ENCODE results near the gene SLA2.

DNA sequence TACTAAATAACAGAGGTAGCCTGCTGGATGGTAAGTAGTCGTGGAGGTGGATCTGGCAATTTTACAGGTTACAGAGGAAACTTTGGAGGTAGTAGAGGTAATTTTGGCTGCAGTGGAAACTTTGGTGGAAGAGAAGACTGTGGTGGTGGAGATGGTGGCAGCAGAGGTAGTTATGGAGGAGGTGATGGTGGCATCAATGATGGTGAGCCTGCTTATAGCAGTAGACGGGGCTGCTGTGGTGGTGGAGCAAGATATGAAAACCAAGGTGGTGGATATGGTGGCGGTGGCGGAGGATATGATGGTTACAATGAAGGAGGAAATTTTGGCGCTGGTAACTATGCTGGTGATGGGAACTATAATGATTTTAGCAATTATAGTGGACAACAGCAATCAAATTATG, 25.1 kb downstream of the SLA2 start:
- TF ChIP-seq, protein P1, sequence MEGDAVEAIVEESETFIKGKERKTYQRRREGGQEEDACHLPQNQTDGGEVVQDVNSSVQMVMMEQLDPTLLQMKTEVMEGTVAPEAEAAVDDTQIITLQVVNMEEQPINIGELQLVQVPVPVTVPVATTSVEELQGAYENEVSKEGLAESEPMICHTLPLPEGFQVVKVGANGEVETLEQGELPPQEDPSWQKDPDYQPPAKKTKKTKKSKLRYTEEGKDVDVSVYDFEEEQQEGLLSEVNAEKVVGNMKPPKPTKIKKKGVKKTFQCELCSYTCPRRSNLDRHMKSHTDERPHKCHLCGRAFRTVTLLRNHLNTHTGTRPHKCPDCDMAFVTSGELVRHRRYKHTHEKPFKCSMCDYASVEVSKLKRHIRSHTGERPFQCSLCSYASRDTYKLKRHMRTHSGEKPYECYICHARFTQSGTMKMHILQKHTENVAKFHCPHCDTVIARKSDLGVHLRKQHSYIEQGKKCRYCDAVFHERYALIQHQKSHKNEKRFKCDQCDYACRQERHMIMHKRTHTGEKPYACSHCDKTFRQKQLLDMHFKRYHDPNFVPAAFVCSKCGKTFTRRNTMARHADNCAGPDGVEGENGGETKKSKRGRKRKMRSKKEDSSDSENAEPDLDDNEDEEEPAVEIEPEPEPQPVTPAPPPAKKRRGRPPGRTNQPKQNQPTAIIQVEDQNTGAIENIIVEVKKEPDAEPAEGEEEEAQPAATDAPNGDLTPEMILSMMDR (IDR thresholded peaks at IDR 0.05), result no peak
- no peak for TF ChIP-seq POLR2A (IDR thresholded peaks at IDR 0.05)
